Lower leg skin (tissue), 3 donors: Measurements from ENCODE around the gene GNAL.

ENCODE experiments used
- CTCF ChIP-seq, 3 donors: fragments of 450-650 bp; IDR thresholded peaks; one replicate each; pipeline ENCODE4 v1.5.1; 2016; ENCODE audit warnings: antibody characterized with exemption in 3 of 3, mild to moderate bottlenecking in 3 of 3, moderate library complexity in 2 of 3
- POLR2A ChIP-seq, 2 donors: fragments of 450-650 bp; IDR thresholded peaks; one replicate each; pipeline ENCODE4 v1.6.1; 2016 to 2017; ENCODE audit warnings: antibody characterized with exemption in 2 of 2, mild to moderate bottlenecking in 1 of 2, moderate library complexity in 1 of 2

- TF ChIP-seq CTCF (IDR thresholded peaks at IDR 0.05) (no peak), POLR2A (IDR thresholded peaks at IDR 0.05) (no peak)
Observed at GRCh38 chr18:11817229-11817628, 128.2 kb downstream of the GNAL start.
